ENCODE data around the gene CDH8. TPM values are rescaled to one million over a fixed set of nuclear protein-coding genes. Genes with fewer than 3 reads are reported as not detected.

The CDH8 gene
- total RNA-seq, 1 experiment from 2014 or later: 1.7 TPM

DNA sequence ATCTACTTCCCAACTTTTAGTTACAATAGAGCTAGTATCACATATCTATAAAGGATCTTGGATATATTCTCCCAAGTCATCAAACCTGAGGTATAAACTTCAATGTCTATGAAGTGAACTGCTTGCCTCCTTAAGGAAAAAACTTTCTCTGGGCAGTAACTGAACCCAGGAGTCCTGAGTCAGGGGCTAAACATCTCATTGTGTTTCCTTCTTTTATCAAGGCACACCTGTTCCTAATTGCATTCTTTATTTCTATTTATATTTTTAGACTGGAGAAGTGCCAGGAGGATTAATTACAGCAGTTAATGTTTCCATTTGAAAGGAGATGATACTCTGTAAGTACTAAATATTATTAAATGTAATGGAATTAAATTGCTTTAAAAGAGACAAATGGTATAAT, 98.6 kb downstream of the CDH8 start:
- no peak overlapping the region for H3K27ac Mint-ChIP-seq (ENCODE audit: unreplicated experiment)
- no peak overlapping the region for H3K4me3 ChIP-seq (ENCODE audit: low read depth, low read length)
- H3K4me1 ChIP-seq: peaks cover 16% of the 10 kb centered on the region
- ChIA-PET POLR2A (no interaction called here), CTCF (no interaction called here)
- H3K36me3 ChIP-seq (ENCODE audit: control insufficient read depth, insufficient read depth, low read length): no peaks in the 10 kb centered on the region
- H3K9me3 ChIP-seq: no peaks in the 10 kb centered on the region
- no peaks in the 10 kb centered on the region for H3K27me3 Mint-ChIP-seq (ENCODE audit: insufficient read depth, unreplicated experiment)
- H3K4me3 Mint-ChIP-seq (ENCODE audit: unreplicated experiment): no peak overlapping the region
- intact Hi-C loops (cut with micrococcal nuclease; ENCODE audit: unreplicated experiment): no loop called here
- H3K27me3 ChIP-seq (replicated peaks; ENCODE audit: control insufficient read depth, insufficient read depth, low read length): no peaks in the 10 kb centered on the region
- H3K4me1 Mint-ChIP-seq (ENCODE audit: low read depth, unreplicated experiment): peaks cover 10% of the 10 kb centered on the region
- no peaks in the 10 kb centered on the region for H3K36me3 Mint-ChIP-seq (ENCODE audit: insufficient read depth, unreplicated experiment)
- no TSS peak for BruUV-seq (replicated peaks)
- no peak for DNase-seq
- peaks cover 10% of the 10 kb centered on the region for H3K9me3 Mint-ChIP-seq (ENCODE audit: unreplicated experiment)
- TF ChIP-seq, protein P1, sequence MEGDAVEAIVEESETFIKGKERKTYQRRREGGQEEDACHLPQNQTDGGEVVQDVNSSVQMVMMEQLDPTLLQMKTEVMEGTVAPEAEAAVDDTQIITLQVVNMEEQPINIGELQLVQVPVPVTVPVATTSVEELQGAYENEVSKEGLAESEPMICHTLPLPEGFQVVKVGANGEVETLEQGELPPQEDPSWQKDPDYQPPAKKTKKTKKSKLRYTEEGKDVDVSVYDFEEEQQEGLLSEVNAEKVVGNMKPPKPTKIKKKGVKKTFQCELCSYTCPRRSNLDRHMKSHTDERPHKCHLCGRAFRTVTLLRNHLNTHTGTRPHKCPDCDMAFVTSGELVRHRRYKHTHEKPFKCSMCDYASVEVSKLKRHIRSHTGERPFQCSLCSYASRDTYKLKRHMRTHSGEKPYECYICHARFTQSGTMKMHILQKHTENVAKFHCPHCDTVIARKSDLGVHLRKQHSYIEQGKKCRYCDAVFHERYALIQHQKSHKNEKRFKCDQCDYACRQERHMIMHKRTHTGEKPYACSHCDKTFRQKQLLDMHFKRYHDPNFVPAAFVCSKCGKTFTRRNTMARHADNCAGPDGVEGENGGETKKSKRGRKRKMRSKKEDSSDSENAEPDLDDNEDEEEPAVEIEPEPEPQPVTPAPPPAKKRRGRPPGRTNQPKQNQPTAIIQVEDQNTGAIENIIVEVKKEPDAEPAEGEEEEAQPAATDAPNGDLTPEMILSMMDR (IDR thresholded peaks at IDR 0.05; ENCODE audit: insufficient read depth in 1 of 2, low read depth in 1 of 2, low read length in 1 of 2, severe bottlenecking in 1 of 2, unreplicated experiment in 1 of 2): no peak

DNA sequence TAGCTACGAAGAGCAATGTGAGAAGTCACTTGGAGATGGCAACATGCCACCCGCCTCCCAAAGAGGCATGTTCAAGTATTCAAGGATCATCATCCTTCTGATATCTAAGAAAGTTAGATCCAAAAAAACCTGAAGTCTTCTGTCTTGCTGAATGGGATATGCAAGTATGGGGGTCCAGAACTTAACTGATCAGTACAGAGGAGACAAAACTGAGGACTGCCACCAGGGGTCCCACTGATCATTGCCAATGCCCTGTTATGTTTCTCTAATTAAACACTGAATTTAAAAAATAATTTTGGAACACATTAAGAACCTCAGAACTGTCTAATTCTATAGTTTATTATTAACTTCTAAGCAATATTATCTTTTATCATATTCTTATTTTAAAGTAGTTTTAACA, 99.7 kb downstream of the CDH8 start:
- peaks cover 11% of the 10 kb centered on the region for H3K4me1 ChIP-seq
- CTCF ChIA-PET: no interaction called here
- DNase-seq: peak in 1 of 2 experiments; percentile 26
- POLR2A ChIA-PET: no interaction called here
- no peaks in the 10 kb centered on the region for H3K36me3 Mint-ChIP-seq (ENCODE audit: insufficient read depth, unreplicated experiment)
- no peaks in the 10 kb centered on the region for H3K9me3 ChIP-seq
- peaks cover 3% of the 10 kb centered on the region for H3K9me3 Mint-ChIP-seq (ENCODE audit: unreplicated experiment)
- no peaks in the 10 kb centered on the region for H3K27me3 ChIP-seq (replicated peaks; ENCODE audit: control insufficient read depth, insufficient read depth, low read length)
- H3K4me1 Mint-ChIP-seq (ENCODE audit: low read depth, unreplicated experiment): peaks cover 2% of the 10 kb centered on the region
- intact Hi-C loops (cut with micrococcal nuclease; ENCODE audit: unreplicated experiment): loop anchor here (1.0 kb wide), 2 partner anchors 105 to 190 kb away; no protein-coding TSS in a partner anchor
- no peaks in the 10 kb centered on the region for H3K27me3 Mint-ChIP-seq (ENCODE audit: insufficient read depth, unreplicated experiment)
- no peak overlapping the region for H3K4me3 Mint-ChIP-seq (ENCODE audit: unreplicated experiment)
- H3K27ac Mint-ChIP-seq (ENCODE audit: unreplicated experiment): no peak overlapping the region
- H3K36me3 ChIP-seq (ENCODE audit: control insufficient read depth, insufficient read depth, low read length): no peaks in the 10 kb centered on the region
- no TSS peak for BruUV-seq (replicated peaks)
- H3K4me3 ChIP-seq (ENCODE audit: low read depth, low read length): no peak overlapping the region
- TF ChIP-seq, protein P1 (IDR thresholded peaks at IDR 0.05; ENCODE audit: insufficient read depth in 1 of 2, low read depth in 1 of 2, low read length in 1 of 2, severe bottlenecking in 1 of 2, unreplicated experiment in 1 of 2): peak; percentile 53 to 62

DNA sequence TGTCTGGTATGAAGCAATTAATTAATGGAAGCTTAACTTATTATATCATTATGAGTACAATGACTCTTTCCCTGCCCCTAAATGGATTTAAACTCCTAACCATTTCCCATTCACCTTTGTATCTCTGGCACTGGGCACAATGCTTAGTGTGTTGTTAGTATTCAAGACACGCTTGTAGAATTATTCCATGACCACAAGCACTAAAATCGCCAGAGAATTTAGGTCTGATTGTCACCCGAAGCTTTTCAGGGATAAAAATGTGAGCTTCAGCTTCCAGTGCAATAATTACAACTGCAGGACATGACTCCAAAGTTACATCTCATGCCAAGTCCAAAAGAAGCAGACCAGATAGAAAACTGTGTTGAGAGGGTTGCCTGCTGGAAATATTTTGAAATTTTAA, 101.6 kb downstream of the CDH8 start:
- no peak for DNase-seq
- H3K4me3 Mint-ChIP-seq (ENCODE audit: unreplicated experiment): no peak overlapping the region
- H3K36me3 Mint-ChIP-seq (ENCODE audit: insufficient read depth, unreplicated experiment): no peaks in the 10 kb centered on the region
- no peaks in the 10 kb centered on the region for H3K4me1 ChIP-seq
- no peaks in the 10 kb centered on the region for H3K36me3 ChIP-seq (ENCODE audit: control insufficient read depth, insufficient read depth, low read length)
- no peak overlapping the region for H3K27ac Mint-ChIP-seq (ENCODE audit: unreplicated experiment)
- H3K27me3 ChIP-seq (replicated peaks; ENCODE audit: control insufficient read depth, insufficient read depth, low read length): no peaks in the 10 kb centered on the region
- H3K4me1 Mint-ChIP-seq (ENCODE audit: low read depth, unreplicated experiment): no peaks in the 10 kb centered on the region
- H3K4me3 ChIP-seq (ENCODE audit: low read depth, low read length): no peak overlapping the region
- no peaks in the 10 kb centered on the region for H3K9me3 ChIP-seq
- TF ChIP-seq, protein P1 (IDR thresholded peaks at IDR 0.05; ENCODE audit: insufficient read depth in 1 of 2, low read depth in 1 of 2, low read length in 1 of 2, severe bottlenecking in 1 of 2, unreplicated experiment in 1 of 2): no peak
- no peaks in the 10 kb centered on the region for H3K27me3 Mint-ChIP-seq (ENCODE audit: insufficient read depth, unreplicated experiment)
- POLR2A ChIA-PET: no interaction called here
- no TSS peak for BruUV-seq (replicated peaks)
- CTCF ChIA-PET: no interaction called here
- no peaks in the 10 kb centered on the region for H3K9me3 Mint-ChIP-seq (ENCODE audit: unreplicated experiment)
- intact Hi-C loops (cut with micrococcal nuclease; ENCODE audit: unreplicated experiment): no loop called here

Data from Caco-2 (cell line).